ENCODE results near the gene NOL4.

NOL4 gene

DNA sequence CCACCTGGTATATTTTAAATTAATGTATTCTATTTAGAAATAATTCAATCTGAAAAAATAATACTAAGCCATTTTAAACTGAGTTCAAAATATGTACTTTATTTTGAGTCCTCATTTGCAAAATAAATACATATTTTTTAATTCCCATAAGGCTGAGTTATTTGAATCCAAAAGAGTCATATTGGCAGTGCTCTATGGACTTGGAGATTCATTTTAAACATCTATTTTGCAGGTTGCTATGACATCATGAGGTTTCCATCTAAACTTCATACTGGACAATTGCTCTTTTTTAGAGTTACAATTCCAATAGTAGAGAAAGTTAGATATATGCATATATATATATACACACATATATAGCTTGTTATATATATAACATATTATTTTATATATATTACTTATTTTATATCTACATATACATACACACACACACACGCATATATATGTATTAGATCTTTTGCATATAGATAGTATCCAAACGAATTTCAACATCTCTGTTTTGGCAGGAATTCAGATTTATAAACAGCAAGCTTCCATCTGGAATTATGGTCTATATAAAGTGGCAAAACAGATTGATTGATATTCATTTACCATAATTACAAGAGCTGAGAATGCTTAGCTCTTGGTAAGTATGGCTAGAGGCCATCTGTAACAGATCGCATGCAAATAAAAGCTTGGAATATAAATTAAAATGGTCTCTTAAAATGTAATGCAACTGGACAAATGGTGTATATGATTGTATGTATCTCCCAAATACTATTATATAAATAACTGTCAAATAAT lies 34.9 kb downstream of the NOL4 start:
- DNase-seq (ENCODE audit: low read depth in 2 of 2), result no peak

All from stimulated activated CD4-positive, alpha-beta T cell treated with anti-CD3 and anti-CD28 coated beads, Interleukin-1b, Interleukin-23, amount 100 ng/mL, for 1 hour (primary cell).